CD4-positive, alpha-beta T cell (primary cell): ENCODE results near the gene PHTF1. TPM values are rescaled to one million over a fixed set of nuclear protein-coding genes. Genes with fewer than 3 reads are reported as not detected.
A peak's percentile ranks its signal among the peaks of the same experiment; 100 is the strongest.

Experiments
- ATAC-seq: fragments of 200-7000 bp; cut with Tn5 transposase; one replicate; pipeline ENCODE4 v1.10.0; 2022; ENCODE audit warnings: mild to moderate bottlenecking; ENCODE audit not compliant: poor library complexity
- CTCF ChIA-PET: fragments of 350-600 bp; sonication (Branson Sonifier 250); formaldehyde crosslinking; loops from one replicate; lab custom pipeline; 2021; ENCODE audit warnings: antibody characterized with exemption, inconsistent platforms; lab: Charles Lee
- POLR2A ChIA-PET: fragments of 350-600 bp; sonication (Branson Sonifier 250); formaldehyde crosslinking; loops from one replicate; lab custom pipeline; 2021; ENCODE audit warnings: antibody characterized with exemption, inconsistent platforms; lab: Charles Lee
- DNase-seq, 14 experiments: peaks; one replicate each; pipeline ENCODE4 v3.0.0-alpha.2; 2013 to 2020; ENCODE audit warnings: mixed read lengths in 2 of 14
- H3K27ac ChIP-seq, 2 donors: one replicate each; pipeline versions ENCODE4 v1.5.1 to v1.7.0; 2013; ENCODE audit warnings: low read length in 2 of 2, low read depth in 1 of 2, mild to moderate bottlenecking in 1 of 2
- H3K27me3 ChIP-seq, 2 experiments: 1 replicate in 1 of 2; 2 replicates in 1 of 2; pipeline versions ENCODE4 v1.6.1 to v1.7.0; 2013; ENCODE audit warnings: low read length in 2 of 2, control low read depth in 1 of 2, mild to moderate bottlenecking in 1 of 2, moderate library complexity in 1 of 2; ENCODE audit not compliant: insufficient read depth in 2 of 2, control insufficient read depth in 1 of 2
- H3K36me3 ChIP-seq: one replicate; pipeline ENCODE4 v1.6.1; 2013; ENCODE audit warnings: low read length, control low read depth; ENCODE audit not compliant: insufficient read depth
- H3K4me1 ChIP-seq: one replicate; pipeline ENCODE4 v1.6.1; 2013; ENCODE audit warnings: low read length, control low read depth; ENCODE audit not compliant: insufficient read depth
- H3K4me3 ChIP-seq: one replicate; pipeline ENCODE4 v1.5.1; 2013; ENCODE audit warnings: mild to moderate bottlenecking, low read length, moderate library complexity
- H3K9me3 ChIP-seq, 2 experiments: 1 replicate in 1 of 2; 2 replicates in 1 of 2; pipeline versions ENCODE4 v1.6.1 to v1.7.0; 2013; ENCODE audit warnings: low read length in 2 of 2, mild to moderate bottlenecking in 2 of 2, control low read depth in 1 of 2, moderate library complexity in 1 of 2; ENCODE audit not compliant: control insufficient read depth in 1 of 2, insufficient read depth in 1 of 2
- H3K27ac Mint-ChIP-seq: one replicate; pipeline ENCODE4 v1.8.0; 2020; ENCODE audit warnings: mixed read lengths
- H3K27me3 Mint-ChIP-seq: one replicate; pipeline ENCODE4 v1.8.0; 2021; ENCODE audit warnings: mixed read lengths
- H3K36me3 Mint-ChIP-seq: one replicate; pipeline ENCODE4 v1.8.0; 2021; ENCODE audit warnings: low read depth, mixed read lengths
- H3K4me1 Mint-ChIP-seq: one replicate; pipeline ENCODE4 v1.8.0; 2021; ENCODE audit warnings: low read depth, mixed read lengths
- H3K4me3 Mint-ChIP-seq: one replicate; pipeline ENCODE4 v1.8.0; 2020; ENCODE audit warnings: mild to moderate bottlenecking, mixed read lengths
- H3K9me3 Mint-ChIP-seq: one replicate; pipeline ENCODE4 v1.8.0; 2020; ENCODE audit warnings: mixed read lengths
- intact Hi-C, 2 experiments: fragments of 100-400 bp; cut with DNase I in 1 of 2; cut with micrococcal nuclease in 1 of 2; formaldehyde crosslinking; loops; one replicate each; pipeline versions ENCODE4 v1.15.1 to v1.9.0; 2023 to 2025; cut with DNase I, micrococcal nuclease
- total RNA-seq, 174 experiments: library from RNA in 2 of 174; stranded (reverse) in 2 of 174; gene quantifications; one replicate each; pipeline ENCODE4 v1.2.3 and lab custom pipeline; 2021 to 2026
- TF ChIP-seq, protein P1 (sequence below): fragments of 200-600 bp; IDR thresholded peaks from one replicate; pipeline ENCODE4 v1.8.0; 2022; ENCODE audit warnings: antibody characterized with exemption, mild to moderate bottlenecking

Gene PHTF1
- total RNA-seq, 2 experiments from 2014 or later: 3.1 to 4.0 TPM

GRCh38 chr1:113701429-113701828 lies 57.9 kb downstream of the PHTF1 start:
- Histone ChIP-seq H3K4me3 (no peak overlapping the region), H3K9me3 (no peaks in the 10 kb centered on the region), H3K27me3 (no peaks in the 10 kb centered on the region), H3K4me1 (no peaks in the 10 kb centered on the region), H3K27ac (no peak overlapping the region), H3K36me3 (no peaks in the 10 kb centered on the region)
- no peaks in the 10 kb centered on the region for H3K27me3 Mint-ChIP-seq
- TF ChIP-seq, protein P1, sequence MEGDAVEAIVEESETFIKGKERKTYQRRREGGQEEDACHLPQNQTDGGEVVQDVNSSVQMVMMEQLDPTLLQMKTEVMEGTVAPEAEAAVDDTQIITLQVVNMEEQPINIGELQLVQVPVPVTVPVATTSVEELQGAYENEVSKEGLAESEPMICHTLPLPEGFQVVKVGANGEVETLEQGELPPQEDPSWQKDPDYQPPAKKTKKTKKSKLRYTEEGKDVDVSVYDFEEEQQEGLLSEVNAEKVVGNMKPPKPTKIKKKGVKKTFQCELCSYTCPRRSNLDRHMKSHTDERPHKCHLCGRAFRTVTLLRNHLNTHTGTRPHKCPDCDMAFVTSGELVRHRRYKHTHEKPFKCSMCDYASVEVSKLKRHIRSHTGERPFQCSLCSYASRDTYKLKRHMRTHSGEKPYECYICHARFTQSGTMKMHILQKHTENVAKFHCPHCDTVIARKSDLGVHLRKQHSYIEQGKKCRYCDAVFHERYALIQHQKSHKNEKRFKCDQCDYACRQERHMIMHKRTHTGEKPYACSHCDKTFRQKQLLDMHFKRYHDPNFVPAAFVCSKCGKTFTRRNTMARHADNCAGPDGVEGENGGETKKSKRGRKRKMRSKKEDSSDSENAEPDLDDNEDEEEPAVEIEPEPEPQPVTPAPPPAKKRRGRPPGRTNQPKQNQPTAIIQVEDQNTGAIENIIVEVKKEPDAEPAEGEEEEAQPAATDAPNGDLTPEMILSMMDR: no peak
- DNase-seq: peak in 2 of 14 experiments; percentile 16 to 20
- H3K36me3 Mint-ChIP-seq: no peaks in the 10 kb centered on the region
- no peak overlapping the region for H3K27ac Mint-ChIP-seq
- intact Hi-C loops: no loop called here
- ATAC-seq: no peak
- H3K4me1 Mint-ChIP-seq: peaks cover 20% of the 10 kb centered on the region
- no peak overlapping the region for H3K4me3 Mint-ChIP-seq
- H3K9me3 Mint-ChIP-seq: no peaks in the 10 kb centered on the region
- ChIA-PET POLR2A (no interaction called here), CTCF (no interaction called here)

DNA sequence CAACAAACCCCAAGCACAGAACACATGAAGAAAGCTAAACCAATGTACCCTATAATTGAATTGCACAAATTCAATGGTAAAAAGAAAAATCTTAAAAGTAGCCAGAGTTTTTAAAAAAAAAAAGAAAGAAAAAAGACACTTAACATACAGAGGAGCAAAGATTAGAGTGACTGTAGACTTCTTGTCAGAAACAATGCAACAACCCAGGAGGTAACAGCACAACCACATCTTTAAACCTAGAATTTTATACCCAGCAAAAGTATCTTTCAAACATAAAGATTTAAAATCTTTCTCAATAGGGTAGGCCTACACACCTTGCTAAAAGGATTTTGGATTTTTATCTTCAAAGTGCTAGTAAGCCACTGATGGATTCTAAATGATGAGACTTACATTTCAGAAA lies 64.4 kb downstream of the PHTF1 start:
- no peaks in the 10 kb centered on the region for H3K36me3 ChIP-seq
- H3K36me3 Mint-ChIP-seq: peaks cover 43% of the 10 kb centered on the region

GRCh38 chr1:113692824-113693431 lies 66.4 kb downstream of the PHTF1 start:
- Mint-ChIP-seq H3K27me3 (no peaks in the 10 kb centered on the region), H3K4me1 (no peaks in the 10 kb centered on the region), H3K27ac (no peak overlapping the region), H3K9me3 (peaks cover 13% of the 10 kb centered on the region), H3K4me3 (no peak overlapping the region), H3K36me3 (peaks cover 43% of the 10 kb centered on the region)
- POLR2A ChIA-PET: no interaction called here
- CTCF ChIA-PET: no interaction called here
- Histone ChIP-seq H3K36me3 (no peaks in the 10 kb centered on the region), H3K4me1 (no peaks in the 10 kb centered on the region), H3K27me3 (no peaks in the 10 kb centered on the region), H3K9me3 (peaks cover 0 to 14% of the 10 kb centered on the region in 2 experiments), H3K27ac (no peak overlapping the region), H3K4me3 (no peak overlapping the region)
- TF ChIP-seq, protein P1: no peak
- ATAC-seq (no peak), DNase-seq (no peak)
- intact Hi-C loops: no loop called here

More for the DNA sequence above, 64.4 kb downstream of the PHTF1 start:
- H3K27ac Mint-ChIP-seq: no peak overlapping the region
- intact Hi-C loops: no loop called here
- no peak for ATAC-seq
- CTCF ChIA-PET: no interaction called here
- H3K4me3 ChIP-seq: no peak overlapping the region
- H3K4me1 ChIP-seq: no peaks in the 10 kb centered on the region
- H3K9me3 ChIP-seq: peaks cover 0 to 14% of the 10 kb centered on the region in 2 experiments
- no peak for DNase-seq
- no peaks in the 10 kb centered on the region for H3K27me3 ChIP-seq
- POLR2A ChIA-PET: no interaction called here
- no peak overlapping the region for H3K4me3 Mint-ChIP-seq
- H3K4me1 Mint-ChIP-seq: no peaks in the 10 kb centered on the region
- peaks cover 13% of the 10 kb centered on the region for H3K9me3 Mint-ChIP-seq
- H3K27ac ChIP-seq: no peak overlapping the region
- TF ChIP-seq, protein P1: no peak
- H3K27me3 Mint-ChIP-seq: no peaks in the 10 kb centered on the region
